NCI-H2107 (cell line): ENCODE results near the gene OPTN.
A peak's percentile ranks its signal among the peaks of the same experiment; 100 is the strongest.
"Not testable (repeated sequence)": the region's sequence is repeated elsewhere in the genome, so short reads cannot be mapped to it uniquely, and the experiment has no call there.

Source experiments
- DNase-seq: peaks from one replicate; lab custom pipeline; 2025; lab: John Stamatoyannopoulos, UW

The OPTN gene

GRCh38 chr10:13120786-13121499 lies 21.0 kb downstream of the OPTN start:
- DNase-seq: no peak

GRCh38 chr10:13121500-13121854 lies 21.5 kb downstream of the OPTN start:
- no peak for DNase-seq

GRCh38 chr10:13136651-13137050 lies 36.7 kb downstream of the OPTN start:
- DNase-seq: no peak

- peak; percentile 12 for DNase-seq
These were observed 39.2 kb downstream of the OPTN start for GRCh38 chr10:13139150-13139549.

- DNase-seq: no peak
These were observed 39.7 kb downstream of the OPTN start for GRCh38 chr10:13139676-13140075.

- DNase-seq: no peak
These were observed 40.7 kb downstream of the OPTN start for GRCh38 chr10:13140627-13141190.

- DNase-seq: no peak
These were observed 43.8 kb downstream of the OPTN start for GRCh38 chr10:13143766-13144165.

GRCh38 chr10:13144814-13145213 lies 44.9 kb downstream of the OPTN start:
- no peak for DNase-seq

- no peak for DNase-seq
These were observed 46.4 kb downstream of the OPTN start for GRCh38 chr10:13146379-13146778.

- no peak for DNase-seq
These were observed 47.2 kb downstream of the OPTN start for GRCh38 chr10:13147161-13147560.

GRCh38 chr10:13152296-13152695 lies 52.3 kb downstream of the OPTN start:
- DNase-seq: no peak

- DNase-seq: not testable (repeated sequence)
These were observed 55.9 kb downstream of the OPTN start for GRCh38 chr10:13155860-13156259.

- no peak for DNase-seq
These were observed 58.4 kb downstream of the OPTN start for GRCh38 chr10:13158401-13158800.

- DNase-seq: peak; percentile 87
These were observed 61.2 kb downstream of the OPTN start, which contains the start of gene MCM10 for GRCh38 chr10:13160934-13161856. MCM10 (plus strand) TSS chr10:13161558; CDS start chr10:13164203, 2,645 bp downstream.

- no peak for DNase-seq
These were observed 61.9 kb downstream of the OPTN start for GRCh38 chr10:13161857-13162271.

- no peak for DNase-seq
These were observed 63.9 kb downstream of the OPTN start for GRCh38 chr10:13163859-13164258.

- no peak for DNase-seq
These were observed 65.2 kb downstream of the OPTN start for GRCh38 chr10:13165177-13165576.

- DNase-seq: no peak
These were observed 67.6 kb downstream of the OPTN start for GRCh38 chr10:13167568-13167967.

- no peak for DNase-seq
These were observed 68.8 kb downstream of the OPTN start for GRCh38 chr10:13168781-13169180.

GRCh38 chr10:13173616-13174015 lies 73.7 kb downstream of the OPTN start:
- DNase-seq: no peak

- no peak for DNase-seq
These were observed 80.8 kb downstream of the OPTN start for GRCh38 chr10:13180788-13181187.

- DNase-seq: no peak
These were observed 82.5 kb downstream of the OPTN start for GRCh38 chr10:13182424-13182823.

GRCh38 chr10:13183625-13184024 lies 83.7 kb downstream of the OPTN start:
- DNase-seq: no peak
